Neuron (in vitro differentiated cells): Measurements from ENCODE around the gene ARSJ.
"Not testable (repeated sequence)": the region's sequence is repeated elsewhere in the genome, so short reads cannot be mapped to it uniquely, and the experiment has no call there.

Experiments
- H2AFZ ChIP-seq: one replicate; pipeline ENCODE4 v1.6.1; 2013; ENCODE audit warnings: low read depth, mild to moderate bottlenecking, inconsistent platforms, low read length, moderate library complexity
- H3K27me3 ChIP-seq: one replicate; pipeline ENCODE4 v1.6.1; 2013; ENCODE audit warnings: low read length; ENCODE audit not compliant: insufficient read depth
- H3K36me3 ChIP-seq: one replicate; pipeline ENCODE4 v1.6.1; 2013; ENCODE audit warnings: low read length; ENCODE audit not compliant: insufficient read depth
- H3K4me1 ChIP-seq: one replicate; pipeline ENCODE4 v1.6.1; 2013; ENCODE audit warnings: low read length; ENCODE audit not compliant: insufficient read depth
- H3K4me3 ChIP-seq: 2 replicates; pipeline ENCODE4 v1.5.1; 2013; ENCODE audit warnings: mild to moderate bottlenecking, low read length, moderate library complexity
- H3K9me3 ChIP-seq: one replicate; pipeline ENCODE4 v1.6.1; 2013; ENCODE audit warnings: low read length

The ARSJ gene

GRCh38 chr4:113943863-113944262, 35.6 kb downstream of the ARSJ start:
- Histone ChIP-seq H3K27me3 (no peaks in the 10 kb centered on the region), H3K4me3 (no peak overlapping the region), H3K4me1 (peaks cover 5% of the 10 kb centered on the region), H2AFZ (no peak overlapping the region), H3K36me3 (no peaks in the 10 kb centered on the region), H3K9me3 (no peaks in the 10 kb centered on the region)

DNA sequence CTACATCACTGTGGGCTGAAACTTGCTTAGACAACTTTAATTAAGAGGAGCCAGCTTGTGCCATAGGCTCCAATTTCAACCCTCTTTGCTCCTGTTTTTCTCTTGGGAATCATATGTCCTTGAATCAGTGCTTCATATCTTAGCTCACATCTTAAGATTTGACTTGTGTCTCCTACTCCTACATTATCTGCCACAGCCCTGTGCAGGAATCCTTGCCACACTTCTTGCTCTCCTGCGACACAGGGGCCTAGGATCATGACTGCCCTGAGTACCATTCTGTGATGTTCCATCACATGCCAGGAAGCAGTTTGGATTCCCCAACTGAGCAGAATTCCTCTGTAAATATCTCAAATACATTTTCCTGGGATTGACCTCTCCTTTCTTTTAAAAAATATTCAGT, 36.4 kb downstream of the ARSJ start:
- Histone ChIP-seq H2AFZ (no peak overlapping the region), H3K9me3 (no peaks in the 10 kb centered on the region), H3K4me1 (peaks cover 5% of the 10 kb centered on the region), H3K27me3 (no peaks in the 10 kb centered on the region), H3K4me3 (no peak overlapping the region), H3K36me3 (no peaks in the 10 kb centered on the region)

- no peaks in the 10 kb centered on the region for H3K27me3 ChIP-seq
- no peaks in the 10 kb centered on the region for H3K9me3 ChIP-seq
- H3K4me1 ChIP-seq = peaks cover 5% of the 10 kb centered on the region
- no peak overlapping the region for H2AFZ ChIP-seq
- H3K36me3 ChIP-seq = no peaks in the 10 kb centered on the region
- H3K4me3 ChIP-seq = no peak overlapping the region
Measured at GRCh38 chr4:113941836-113942235, 37.6 kb downstream of the ARSJ start.

DNA sequence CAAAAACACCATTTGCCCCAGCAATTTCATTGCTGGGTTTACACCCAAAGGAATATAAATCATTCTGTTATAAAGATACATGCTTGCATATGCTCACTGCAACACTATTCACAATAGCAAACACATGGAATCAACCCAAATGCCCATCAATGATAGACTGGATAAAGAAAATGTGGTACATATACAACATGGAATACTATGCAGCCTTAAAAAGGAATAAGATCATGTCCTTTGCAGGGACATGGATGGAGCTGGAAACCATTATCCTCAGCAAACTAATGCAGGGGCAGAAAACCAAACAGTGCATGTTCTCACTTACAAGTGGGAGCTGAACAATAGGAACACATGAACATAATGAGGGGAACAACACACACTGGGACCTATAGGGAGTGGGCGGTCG, 39.3 kb downstream of the ARSJ start:
- H3K36me3 ChIP-seq, H3K4me3 ChIP-seq, H3K9me3 ChIP-seq, H3K27me3 ChIP-seq, H3K4me1 ChIP-seq, H2AFZ ChIP-seq: not testable (repeated sequence)

DNA sequence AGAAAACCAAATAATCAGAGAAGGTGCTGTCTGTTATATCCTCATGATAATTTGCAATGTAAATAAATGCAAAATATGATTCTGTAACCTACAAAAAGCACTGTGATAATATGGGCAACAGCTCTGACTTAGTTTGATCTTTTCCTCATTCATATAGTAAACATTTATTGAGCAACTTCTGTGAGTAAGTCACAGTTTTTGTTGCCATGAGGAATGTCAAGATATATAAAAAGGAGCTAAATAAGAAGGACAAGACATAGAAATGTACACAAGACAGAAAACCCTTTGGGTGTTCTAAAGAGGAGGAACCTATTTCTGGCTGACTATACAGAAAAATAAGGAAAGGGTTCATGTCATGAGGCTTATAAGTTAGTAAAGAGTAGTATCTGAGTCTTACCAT, 44.3 kb downstream of the ARSJ start:
- H3K4me1 ChIP-seq = no peaks in the 10 kb centered on the region
- H2AFZ ChIP-seq = no peak overlapping the region
- no peak overlapping the region for H3K4me3 ChIP-seq
- H3K9me3 ChIP-seq = no peaks in the 10 kb centered on the region
- no peaks in the 10 kb centered on the region for H3K27me3 ChIP-seq
- no peaks in the 10 kb centered on the region for H3K36me3 ChIP-seq

GRCh38 chr4:113924706-113925105, 54.7 kb downstream of the ARSJ start:
- not testable (repeated sequence) for H3K4me1 ChIP-seq, H3K27me3 ChIP-seq, H3K36me3 ChIP-seq, H3K4me3 ChIP-seq, H3K9me3 ChIP-seq, H2AFZ ChIP-seq

DNA sequence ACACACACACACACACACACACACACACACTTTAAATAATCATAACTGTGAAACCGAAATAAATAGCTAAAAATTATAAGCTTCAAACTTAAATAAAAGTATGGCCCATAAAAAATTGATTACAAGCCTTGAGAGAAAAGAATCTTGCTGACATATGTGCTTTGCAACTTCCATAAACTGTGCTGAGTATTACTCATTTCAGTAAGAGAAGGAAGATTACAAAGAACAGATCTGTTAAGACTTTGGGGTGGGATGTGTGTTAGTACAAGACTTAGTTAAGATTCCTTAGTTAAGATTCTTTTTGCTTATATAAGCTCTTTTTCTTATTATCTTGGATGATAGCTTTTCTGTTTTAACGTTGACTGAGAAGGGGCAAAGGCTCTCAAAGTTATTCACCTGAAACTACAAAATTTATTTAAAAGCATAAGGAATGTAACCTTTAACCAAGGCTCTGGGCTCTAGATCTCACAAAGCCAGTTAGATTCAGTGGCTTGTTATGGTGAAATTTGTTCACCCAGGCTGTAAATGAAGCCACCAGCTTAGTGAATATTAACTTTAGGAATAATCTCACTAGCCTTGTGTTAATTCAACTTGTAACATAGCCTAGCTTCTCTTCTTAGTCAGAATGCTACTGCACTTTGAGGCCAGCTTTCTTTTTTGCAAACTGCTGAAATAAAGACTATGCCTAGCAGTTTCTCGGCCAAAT, 58.2 kb downstream of the ARSJ start:
- Histone ChIP-seq H2AFZ (no peak overlapping the region), H3K27me3 (no peaks in the 10 kb centered on the region), H3K4me1 (no peaks in the 10 kb centered on the region), H3K9me3 (no peaks in the 10 kb centered on the region), H3K4me3 (no peak overlapping the region), H3K36me3 (no peaks in the 10 kb centered on the region)

- no peaks in the 10 kb centered on the region for H3K4me1 ChIP-seq
- no peak overlapping the region for H2AFZ ChIP-seq
- H3K36me3 ChIP-seq = no peaks in the 10 kb centered on the region
- H3K27me3 ChIP-seq = no peaks in the 10 kb centered on the region
- H3K4me3 ChIP-seq = no peak overlapping the region
- H3K9me3 ChIP-seq = no peaks in the 10 kb centered on the region
Measured at GRCh38 chr4:113919611-113920010, 59.8 kb downstream of the ARSJ start.

DNA sequence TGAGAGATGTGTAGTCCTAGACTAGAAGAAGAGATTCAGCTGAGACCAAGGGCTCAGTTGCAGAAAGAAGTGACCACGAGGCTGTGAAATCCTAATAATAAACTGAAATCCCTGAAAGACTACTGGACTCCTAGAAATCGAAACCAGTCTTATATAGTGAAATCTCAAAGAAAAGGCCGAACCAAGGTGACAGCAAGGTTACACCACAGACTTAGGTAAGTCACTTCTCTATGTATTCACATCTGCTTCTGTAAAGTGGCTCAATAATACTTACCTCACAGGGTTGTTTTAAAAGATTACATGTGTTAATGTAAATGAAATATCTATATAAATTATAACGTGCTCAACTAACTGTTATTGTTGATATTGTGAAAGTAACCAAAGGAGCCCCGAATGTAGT, 60.3 kb downstream of the ARSJ start:
- H3K9me3 ChIP-seq = no peaks in the 10 kb centered on the region
- no peaks in the 10 kb centered on the region for H3K4me1 ChIP-seq
- H3K36me3 ChIP-seq = no peaks in the 10 kb centered on the region
- no peaks in the 10 kb centered on the region for H3K27me3 ChIP-seq
- no peak overlapping the region for H3K4me3 ChIP-seq
- no peak overlapping the region for H2AFZ ChIP-seq

- H3K4me1 ChIP-seq = no peaks in the 10 kb centered on the region
Measured at GRCh38 chr4:113908829-113909228, 70.6 kb downstream of the ARSJ start.

GRCh38 chr4:113907559-113907958, 71.9 kb downstream of the ARSJ start:
- no peak overlapping the region for H3K4me3 ChIP-seq

More at GRCh38 chr4:113908829-113909228, 70.6 kb downstream of the ARSJ start:
- Histone ChIP-seq H2AFZ (no peak overlapping the region), H3K27me3 (no peaks in the 10 kb centered on the region), H3K9me3 (no peaks in the 10 kb centered on the region), H3K4me3 (no peak overlapping the region), H3K36me3 (no peaks in the 10 kb centered on the region)

GRCh38 chr4:113905301-113905700, 74.1 kb downstream of the ARSJ start:
- H3K36me3 ChIP-seq = no peaks in the 10 kb centered on the region
- no peak overlapping the region for H2AFZ ChIP-seq
- no peaks in the 10 kb centered on the region for H3K4me1 ChIP-seq
- no peaks in the 10 kb centered on the region for H3K9me3 ChIP-seq
- no peak overlapping the region for H3K4me3 ChIP-seq
- H3K27me3 ChIP-seq = no peaks in the 10 kb centered on the region

More at GRCh38 chr4:113907559-113907958, 71.9 kb downstream of the ARSJ start:
- Histone ChIP-seq H3K36me3 (no peaks in the 10 kb centered on the region), H3K4me1 (no peaks in the 10 kb centered on the region), H3K27me3 (no peaks in the 10 kb centered on the region), H2AFZ (no peak overlapping the region), H3K9me3 (no peaks in the 10 kb centered on the region)

GRCh38 chr4:113904877-113905276, 74.6 kb downstream of the ARSJ start:
- Histone ChIP-seq H3K27me3 (no peaks in the 10 kb centered on the region), H3K36me3 (no peaks in the 10 kb centered on the region), H3K9me3 (no peaks in the 10 kb centered on the region), H3K4me3 (no peak overlapping the region), H3K4me1 (no peaks in the 10 kb centered on the region), H2AFZ (no peak overlapping the region)
